Activated gamma-delta T cell treated with Interleukin-2 at 50 U/mL for 16 hours (primary cell): ENCODE results near the gene TRHDE.

Experiments used
- DNase-seq: peaks from one replicate; pipeline ENCODE4 v3.0.0-alpha.2; 2020

TRHDE gene

GRCh38 chr12:72521326-72521725 is 249.2 kb downstream of the TRHDE start:
- no peak for DNase-seq

- no peak for DNase-seq
Measured at GRCh38 chr12:72522411-72522810, 250.2 kb downstream of the TRHDE start.

- no peak for DNase-seq
Measured at GRCh38 chr12:72523754-72524153, 251.6 kb downstream of the TRHDE start.

GRCh38 chr12:72535212-72535990 is 263.2 kb downstream of the TRHDE start:
- DNase-seq: no peak

- no peak for DNase-seq
Measured at GRCh38 chr12:72540811-72541210, 268.6 kb downstream of the TRHDE start.

- DNase-seq: no peak
Measured at GRCh38 chr12:72543777-72544467, 271.8 kb downstream of the TRHDE start.

- no peak for DNase-seq
Measured at GRCh38 chr12:72546106-72546505, 273.9 kb downstream of the TRHDE start.

GRCh38 chr12:72547573-72547972 is 275.4 kb downstream of the TRHDE start:
- no peak for DNase-seq

GRCh38 chr12:72549184-72549583 is 277.0 kb downstream of the TRHDE start:
- no peak for DNase-seq

GRCh38 chr12:72560003-72560769 is 288.0 kb downstream of the TRHDE start:
- DNase-seq: no peak

- DNase-seq: no peak
Measured at GRCh38 chr12:72570601-72571000, 298.4 kb downstream of the TRHDE start.

- DNase-seq: no peak
Measured at GRCh38 chr12:72574138-72574537, 302.0 kb downstream of the TRHDE start.

- DNase-seq: no peak
Measured at GRCh38 chr12:72578327-72578726, 306.2 kb downstream of the TRHDE start.

- no peak for DNase-seq
Measured at GRCh38 chr12:72586456-72586855, 314.3 kb downstream of the TRHDE start.

- no peak for DNase-seq
Measured at GRCh38 chr12:72602581-72602980, 330.4 kb downstream of the TRHDE start.

GRCh38 chr12:72605975-72606374 is 333.8 kb downstream of the TRHDE start:
- no peak for DNase-seq

- no peak for DNase-seq
Measured at GRCh38 chr12:72610342-72610741, 338.2 kb downstream of the TRHDE start.

- DNase-seq: no peak
Measured at GRCh38 chr12:72610854-72611358, 338.7 kb downstream of the TRHDE start.

GRCh38 chr12:72612171-72612570 is 340.0 kb downstream of the TRHDE start:
- DNase-seq: no peak

GRCh38 chr12:72618764-72619163 is 346.6 kb downstream of the TRHDE start:
- no peak for DNase-seq

GRCh38 chr12:72622556-72622955 is 350.4 kb downstream of the TRHDE start:
- no peak for DNase-seq

GRCh38 chr12:72631926-72632685 is 359.9 kb downstream of the TRHDE start:
- DNase-seq: no peak

GRCh38 chr12:72642706-72643105 is 370.5 kb downstream of the TRHDE start:
- no peak for DNase-seq
